Ishikawa (cell line): ENCODE measurements around the gene PSMG4.

ENCODE experiments used
- CEBPB ChIP-seq: IDR thresholded peaks from 2 replicates; pipeline ENCODE4 v1.6.1; 2012
- CREB1 ChIP-seq: IDR thresholded peaks from 2 replicates; pipeline ENCODE4 v1.6.1; 2012; ENCODE audit warnings: low read depth
- EGR1 ChIP-seq: IDR thresholded peaks from 2 replicates; pipeline ENCODE4 v1.6.1; 2012
- EP300 ChIP-seq: IDR thresholded peaks from 2 replicates; pipeline ENCODE4 v1.6.1; 2012; ENCODE audit warnings: borderline replicate concordance
- FOXM1 ChIP-seq: IDR thresholded peaks from 2 replicates; pipeline ENCODE4 v1.6.1; 2012; ENCODE audit warnings: low read depth, borderline replicate concordance
- MAX ChIP-seq: IDR thresholded peaks from 2 replicates; pipeline ENCODE4 v1.6.1; 2012
- NFIC ChIP-seq: IDR thresholded peaks from 2 replicates; pipeline ENCODE4 v1.6.1; 2012
- RAD21 ChIP-seq: IDR thresholded peaks from 2 replicates; pipeline ENCODE4 v1.6.1; 2012; ENCODE audit warnings: low read depth
- REST ChIP-seq: IDR thresholded peaks from 2 replicates; pipeline ENCODE4 v1.6.1; 2012; ENCODE audit warnings: low read depth, mild to moderate bottlenecking
- TAF1 ChIP-seq: IDR thresholded peaks from 2 replicates; pipeline ENCODE4 v1.6.1; 2012; ENCODE audit warnings: low read depth, mild to moderate bottlenecking
- TCF12 ChIP-seq: IDR thresholded peaks from 2 replicates; pipeline ENCODE4 v1.6.1; 2012; ENCODE audit warnings: low read depth
- TEAD4 ChIP-seq: IDR thresholded peaks from 2 replicates; pipeline ENCODE4 v1.6.1; 2012
- YY1 ChIP-seq: IDR thresholded peaks from 2 replicates; pipeline ENCODE4 v1.6.1; 2012; ENCODE audit warnings: low read depth
- ZBTB7A ChIP-seq: IDR thresholded peaks from 2 replicates; pipeline ENCODE4 v1.6.1; 2012; ENCODE audit warnings: low read depth
- TF ChIP-seq, protein P1 (sequence below): IDR thresholded peaks from 2 replicates; pipeline ENCODE4 v1.6.1; 2012

The PSMG4 gene

DNA sequence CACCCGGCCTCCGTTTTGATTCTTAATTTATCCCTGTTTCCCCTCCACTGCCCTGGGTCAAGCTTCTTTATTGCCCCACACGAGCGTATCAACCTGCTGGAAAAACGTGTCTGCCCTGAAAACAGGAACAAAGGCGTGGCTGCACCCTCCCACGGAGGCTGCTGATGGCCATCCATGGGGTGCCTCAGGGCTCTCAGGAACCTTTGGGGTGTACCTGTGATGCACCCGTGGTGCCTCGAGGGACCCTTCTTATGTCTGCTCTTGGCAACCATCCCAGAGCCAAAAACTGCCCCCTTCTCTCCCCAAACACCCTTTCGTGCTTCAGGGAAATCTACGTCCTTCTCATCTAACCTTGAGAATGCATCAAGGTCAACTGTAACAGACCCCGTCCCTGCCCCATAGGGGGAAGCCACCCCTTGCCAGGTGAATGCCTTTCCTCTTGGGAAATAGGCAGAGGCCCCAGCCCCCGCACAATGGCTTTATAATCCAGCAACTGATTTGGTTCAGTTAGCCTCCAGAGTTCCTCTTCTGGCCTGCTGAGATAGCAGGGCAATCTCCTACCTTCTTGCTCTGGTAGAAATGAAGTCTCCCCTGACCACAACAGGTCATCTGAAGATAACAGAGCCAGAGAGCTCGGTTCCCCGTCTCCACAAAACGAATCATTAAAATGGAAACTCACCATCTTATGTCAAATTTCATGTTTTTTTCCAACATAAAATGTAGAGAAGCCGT lies 29.4 kb downstream of the PSMG4 start:
- TF ChIP-seq RAD21 (no peak), NFIC (no peak), TAF1 (no peak), REST (no peak), ZBTB7A (no peak), MAX (no peak), TCF12 (no peak), FOXM1 (no peak), EGR1 (no peak), YY1 (no peak), EP300 (no peak), TEAD4 (no peak), CREB1 (no peak), CEBPB (no peak)
- TF ChIP-seq, protein P1, sequence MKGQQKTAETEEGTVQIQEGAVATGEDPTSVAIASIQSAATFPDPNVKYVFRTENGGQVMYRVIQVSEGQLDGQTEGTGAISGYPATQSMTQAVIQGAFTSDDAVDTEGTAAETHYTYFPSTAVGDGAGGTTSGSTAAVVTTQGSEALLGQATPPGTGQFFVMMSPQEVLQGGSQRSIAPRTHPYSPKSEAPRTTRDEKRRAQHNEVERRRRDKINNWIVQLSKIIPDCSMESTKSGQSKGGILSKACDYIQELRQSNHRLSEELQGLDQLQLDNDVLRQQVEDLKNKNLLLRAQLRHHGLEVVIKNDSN = no peak

GRCh38 chr6:3288711-3289663 lies 30.2 kb downstream of the PSMG4 start:
- TF ChIP-seq, protein P1 = no peak
- TF ChIP-seq TAF1 = no peak
- TF ChIP-seq FOXM1 = no peak
- TF ChIP-seq REST = no peak
- TF ChIP-seq EP300 = no peak
- TF ChIP-seq CREB1 = no peak

GRCh38 chr6:3289664-3290055 lies 30.9 kb downstream of the PSMG4 start:
- no peak for TF ChIP-seq EP300

- TF ChIP-seq FOXM1 = no peak
- TF ChIP-seq EGR1 = no peak
- TF ChIP-seq REST = no peak
- TF ChIP-seq TAF1 = no peak
- TF ChIP-seq ZBTB7A = no peak
- no peak for TF ChIP-seq EP300
- no peak for TF ChIP-seq MAX
- TF ChIP-seq, protein P1 = no peak
- no peak for TF ChIP-seq CREB1
- no peak for TF ChIP-seq YY1
- TF ChIP-seq TEAD4 = no peak
- no peak for TF ChIP-seq NFIC
- TF ChIP-seq RAD21 = no peak
- no peak for TF ChIP-seq CEBPB
- TF ChIP-seq TCF12 = no peak
These were observed 31.6 kb downstream of the PSMG4 start for GRCh38 chr6:3290149-3290930.
